Spleen (tissue), 7 donors: ENCODE data around the gene TSC22D4.

ENCODE experiments used
- CTCF ChIP-seq, 11 experiments: fragments of 200-600 bp in 7 of 11; fragments of 450-650 bp in 4 of 11; sonication (generic) in 4 of 11; IDR thresholded peaks in 8 of 11; conservative IDR thresholded peaks in 3 of 11; 1 replicate in 7 of 11; 2 replicates in 4 of 11; pipeline versions ENCODE4 v1.4.0 to v1.8.0; 2016 to 2021; ENCODE audit warnings: antibody characterized with exemption in 11 of 11, inconsistent platforms in 4 of 11, mild to moderate bottlenecking in 1 of 11
- POLR2A ChIP-seq, 3 donors: fragments of 450-650 bp; IDR thresholded peaks; one replicate each; pipeline ENCODE4 v1.5.1; 2017; ENCODE audit warnings: antibody characterized with exemption in 3 of 3, mild to moderate bottlenecking in 1 of 3
- POLR2AphosphoS5 ChIP-seq, 3 donors: sonication (generic); formaldehyde crosslinking; IDR thresholded peaks; one replicate each; pipeline ENCODE4 v1.5.1; 2017; ENCODE audit warnings: antibody characterized with exemption in 3 of 3
- donor health status: DM: no; HTN: no; CAD: no; lungs with moderate emphysema.
- donor health status: DM: no; HTN: no; CAD: no.
- donor health status: DM: no; HTN: no; CAD: no.

DNA sequence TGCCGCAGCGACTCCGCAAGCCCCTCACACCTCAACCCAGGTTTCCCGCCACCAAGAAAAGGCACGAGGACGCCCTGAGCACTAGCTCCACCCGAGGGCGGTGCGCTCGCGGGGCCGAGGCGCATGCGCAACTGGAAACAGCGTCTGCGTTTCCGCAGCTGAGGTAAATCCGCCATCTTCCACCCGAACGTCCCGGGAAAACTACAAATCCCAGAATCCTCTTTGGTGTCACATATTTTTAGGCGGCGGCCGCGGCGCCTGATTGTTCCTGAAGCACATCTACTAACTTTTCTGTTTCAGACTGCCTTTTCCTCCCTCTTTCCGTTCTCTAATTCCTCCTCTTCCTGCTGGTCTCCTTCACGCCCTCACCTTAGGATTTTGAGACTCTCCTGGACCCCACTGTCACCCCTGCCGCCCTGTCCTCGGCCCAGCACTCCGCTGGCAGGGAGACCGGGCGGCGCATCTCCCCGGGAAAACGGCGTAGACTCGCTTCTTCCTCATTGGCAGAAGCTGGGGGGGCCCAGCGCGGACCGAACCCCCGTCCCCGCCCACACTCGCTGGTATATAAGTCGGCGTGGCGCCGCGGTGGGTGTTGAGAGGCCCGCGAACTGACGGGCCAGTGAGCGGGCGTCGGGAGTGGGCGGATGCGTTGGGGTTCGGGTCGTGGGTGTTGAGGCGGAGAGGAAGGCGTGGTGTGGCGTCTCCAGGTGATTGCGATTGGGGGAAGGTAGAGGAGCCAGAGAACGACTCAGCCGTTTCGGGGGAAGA is 50.6 kb downstream of the TSC22D4 start, which contains the start of gene ZCWPW1:
- TF ChIP-seq POLR2AphosphoS5 (IDR thresholded peaks at IDR 0.05) (peak; percentile 100), CTCF (IDR thresholded peaks at IDR 0.05 in 8 of 11, conservative IDR thresholded peaks at IDR 0.05 in 3 of 11) (peak in 1 of 11 experiments; percentile 6), POLR2A (IDR thresholded peaks at IDR 0.05) (peak; percentile 99 to 100 (median 100))
